Ishikawa (cell line): Measurements from ENCODE around the gene SPSB4.

ENCODE experiments used
- CEBPB ChIP-seq: IDR thresholded peaks from 2 replicates; pipeline ENCODE4 v1.6.1; 2012
- CREB1 ChIP-seq: IDR thresholded peaks from 2 replicates; pipeline ENCODE4 v1.6.1; 2012; ENCODE audit warnings: low read depth
- EGR1 ChIP-seq: IDR thresholded peaks from 2 replicates; pipeline ENCODE4 v1.6.1; 2012
- EP300 ChIP-seq: IDR thresholded peaks from 2 replicates; pipeline ENCODE4 v1.6.1; 2012; ENCODE audit warnings: borderline replicate concordance
- FOXM1 ChIP-seq: IDR thresholded peaks from 2 replicates; pipeline ENCODE4 v1.6.1; 2012; ENCODE audit warnings: low read depth, borderline replicate concordance
- MAX ChIP-seq: IDR thresholded peaks from 2 replicates; pipeline ENCODE4 v1.6.1; 2012
- NFIC ChIP-seq: IDR thresholded peaks from 2 replicates; pipeline ENCODE4 v1.6.1; 2012
- RAD21 ChIP-seq: IDR thresholded peaks from 2 replicates; pipeline ENCODE4 v1.6.1; 2012; ENCODE audit warnings: low read depth
- REST ChIP-seq: IDR thresholded peaks from 2 replicates; pipeline ENCODE4 v1.6.1; 2012; ENCODE audit warnings: low read depth, mild to moderate bottlenecking
- TAF1 ChIP-seq: IDR thresholded peaks from 2 replicates; pipeline ENCODE4 v1.6.1; 2012; ENCODE audit warnings: low read depth, mild to moderate bottlenecking
- TCF12 ChIP-seq: IDR thresholded peaks from 2 replicates; pipeline ENCODE4 v1.6.1; 2012; ENCODE audit warnings: low read depth
- TEAD4 ChIP-seq: IDR thresholded peaks from 2 replicates; pipeline ENCODE4 v1.6.1; 2012
- YY1 ChIP-seq: IDR thresholded peaks from 2 replicates; pipeline ENCODE4 v1.6.1; 2012; ENCODE audit warnings: low read depth
- ZBTB7A ChIP-seq: IDR thresholded peaks from 2 replicates; pipeline ENCODE4 v1.6.1; 2012; ENCODE audit warnings: low read depth
- TF ChIP-seq, protein P1 (sequence below): IDR thresholded peaks from 2 replicates; pipeline ENCODE4 v1.6.1; 2012

The SPSB4 gene

GRCh38 chr3:141105828-141106628, 54.9 kb downstream of the SPSB4 start:
- TF ChIP-seq TEAD4, result peak; percentile 50; the same call in 1 of the 2 replicates
- peak; percentile 76 for TF ChIP-seq RAD21
- TF ChIP-seq EGR1, result no peak

DNA sequence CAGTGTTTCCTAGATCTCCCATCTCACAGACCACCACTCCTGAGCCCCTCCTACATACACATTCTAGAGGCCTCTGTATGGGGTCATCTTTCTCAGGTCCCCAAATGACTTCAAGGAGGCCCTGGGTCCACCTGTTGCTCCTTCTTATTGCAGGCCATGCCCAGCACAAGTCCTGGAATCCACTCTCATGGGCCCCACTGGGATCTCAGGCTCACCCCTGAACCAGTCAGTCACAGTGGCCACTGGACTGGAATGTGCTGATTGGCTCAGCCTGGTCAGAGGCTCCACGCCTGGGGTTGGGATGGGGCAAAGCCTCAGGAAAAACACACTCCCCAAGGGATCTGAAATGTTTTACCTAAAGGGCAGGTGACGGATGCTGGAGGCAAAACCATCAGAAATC, 55.7 kb downstream of the SPSB4 start:
- TF ChIP-seq NFIC, result no peak
- TF ChIP-seq REST, result no peak
- no peak for TF ChIP-seq TEAD4
- no peak for TF ChIP-seq ZBTB7A
- TF ChIP-seq MAX, result no peak
- no peak for TF ChIP-seq TCF12
- no peak for TF ChIP-seq TAF1
- no peak for TF ChIP-seq EP300
- no peak for TF ChIP-seq RAD21

DNA sequence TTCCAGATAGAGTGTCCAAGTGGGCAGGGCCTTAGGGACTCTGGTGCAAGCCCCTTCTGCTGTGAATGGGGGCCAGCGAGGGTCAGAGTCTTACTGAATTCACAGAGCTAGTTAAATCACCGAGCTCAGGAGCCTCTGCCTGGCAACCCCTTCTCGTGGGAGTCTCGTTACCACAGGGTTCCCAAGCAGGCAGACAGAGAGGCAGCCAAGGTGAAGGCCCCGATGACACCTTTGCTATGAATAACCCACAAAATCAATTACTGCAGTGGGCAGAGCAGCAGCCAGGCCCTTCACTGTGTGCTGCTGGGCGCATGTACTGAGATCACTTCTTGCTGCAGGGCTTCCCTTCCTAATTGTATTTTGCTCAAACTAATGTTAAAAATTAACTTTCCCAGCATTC, 56.9 kb downstream of the SPSB4 start:
- no peak for TF ChIP-seq FOXM1
- TF ChIP-seq TEAD4, result no peak
- TF ChIP-seq TAF1, result no peak
- TF ChIP-seq, protein P1, sequence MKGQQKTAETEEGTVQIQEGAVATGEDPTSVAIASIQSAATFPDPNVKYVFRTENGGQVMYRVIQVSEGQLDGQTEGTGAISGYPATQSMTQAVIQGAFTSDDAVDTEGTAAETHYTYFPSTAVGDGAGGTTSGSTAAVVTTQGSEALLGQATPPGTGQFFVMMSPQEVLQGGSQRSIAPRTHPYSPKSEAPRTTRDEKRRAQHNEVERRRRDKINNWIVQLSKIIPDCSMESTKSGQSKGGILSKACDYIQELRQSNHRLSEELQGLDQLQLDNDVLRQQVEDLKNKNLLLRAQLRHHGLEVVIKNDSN, result no peak
- no peak for TF ChIP-seq RAD21
- TF ChIP-seq NFIC, result no peak
- no peak for TF ChIP-seq TCF12
- no peak for TF ChIP-seq EGR1
- no peak for TF ChIP-seq YY1
- TF ChIP-seq MAX, result no peak
- TF ChIP-seq EP300, result no peak
- no peak for TF ChIP-seq ZBTB7A
- no peak for TF ChIP-seq CEBPB
- no peak for TF ChIP-seq CREB1

GRCh38 chr3:141109751-141110150, 58.6 kb downstream of the SPSB4 start:
- TF ChIP-seq FOXM1 (no peak), TAF1 (no peak), CREB1 (no peak), TCF12 (no peak), RAD21 (no peak), TEAD4 (no peak), ZBTB7A (no peak), YY1 (no peak), REST (no peak)

DNA sequence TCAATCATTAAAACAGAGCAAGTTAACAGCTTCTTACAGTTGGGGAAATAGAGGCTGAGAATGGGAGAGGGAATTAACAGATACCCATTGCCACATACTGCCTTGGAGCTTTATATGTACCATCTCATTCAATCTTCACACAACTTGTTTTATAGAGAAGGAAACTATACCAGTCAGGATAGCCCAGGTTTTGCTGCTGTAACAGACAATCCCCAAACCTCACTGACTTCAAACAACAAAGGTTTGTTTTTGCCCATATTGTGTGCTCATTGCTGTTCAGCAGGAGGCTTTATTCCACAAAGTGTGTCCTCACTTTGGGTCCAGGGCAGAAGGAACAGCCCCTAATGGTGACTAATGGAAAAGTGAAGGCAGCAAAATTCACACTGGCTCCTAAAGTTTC, 59.2 kb downstream of the SPSB4 start:
- TF ChIP-seq ZBTB7A (no peak), TAF1 (no peak), REST (no peak), NFIC (no peak), MAX (no peak), TEAD4 (no peak), YY1 (no peak), FOXM1 (no peak), CEBPB (no peak), EP300 (no peak), CREB1 (no peak), RAD21 (no peak), TCF12 (no peak), EGR1 (no peak)
- TF ChIP-seq, protein P1, result no peak
